Measurements from ENCODE around the gene BICDL2. TPM values are rescaled to one million over a fixed set of nuclear protein-coding genes. Genes with fewer than 3 reads are reported as not detected.
A peak's percentile ranks its signal among the peaks of the same experiment; 100 is the strongest.

The BICDL2 gene
- total RNA-seq, 4 donors from 2014 or later, result 58.4 to 77.6 (median 69.3) TPM

DNA sequence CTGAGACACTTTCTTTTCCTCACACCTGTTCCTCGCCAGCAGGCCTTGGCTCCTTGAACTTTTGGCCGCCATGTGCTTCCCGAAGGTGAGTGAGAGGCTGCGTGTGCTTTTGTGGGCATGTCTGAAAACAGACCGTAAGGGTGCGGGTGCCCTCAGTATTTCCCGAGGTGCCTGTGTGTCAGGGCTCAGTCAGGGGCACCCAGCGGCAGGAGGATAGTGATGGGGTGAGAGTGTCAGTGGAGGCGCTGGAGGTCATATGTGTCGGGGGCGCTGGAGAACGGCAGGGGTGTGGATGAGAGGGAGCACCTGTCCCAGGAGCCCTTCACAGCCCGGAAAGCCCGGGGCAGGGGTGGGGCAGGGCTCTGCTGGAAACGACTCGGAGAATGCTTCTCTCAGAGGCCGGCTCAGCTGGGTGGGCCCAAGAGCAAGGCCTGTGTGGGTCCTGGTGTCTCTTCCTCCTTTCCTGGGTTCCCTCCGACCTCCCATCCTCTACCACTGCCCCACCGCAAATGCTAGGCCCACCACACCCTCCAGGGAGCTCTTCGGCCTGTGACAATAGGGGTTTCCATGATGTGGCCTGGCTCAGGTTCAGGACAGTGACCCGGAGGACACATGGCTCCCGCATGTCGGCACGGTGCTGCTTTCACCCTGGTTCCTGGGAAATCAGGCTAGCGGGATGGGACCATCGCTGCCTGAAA is 29.1 kb upstream of the BICDL2 start:
- no peak for DNase-seq (ENCODE audit: low spot score in 2 of 2)
- no peaks in the 10 kb centered on the region for H3K27me3 ChIP-seq
- H3K36me3 ChIP-seq, result no peaks in the 10 kb centered on the region
- TF ChIP-seq POLR2AphosphoS5 (IDR thresholded peaks at IDR 0.05) (no peak), POLR2A (IDR thresholded peaks at IDR 0.05) (no peak), EP300 (IDR thresholded peaks at IDR 0.05) (no peak)
- TF ChIP-seq, protein P1, sequence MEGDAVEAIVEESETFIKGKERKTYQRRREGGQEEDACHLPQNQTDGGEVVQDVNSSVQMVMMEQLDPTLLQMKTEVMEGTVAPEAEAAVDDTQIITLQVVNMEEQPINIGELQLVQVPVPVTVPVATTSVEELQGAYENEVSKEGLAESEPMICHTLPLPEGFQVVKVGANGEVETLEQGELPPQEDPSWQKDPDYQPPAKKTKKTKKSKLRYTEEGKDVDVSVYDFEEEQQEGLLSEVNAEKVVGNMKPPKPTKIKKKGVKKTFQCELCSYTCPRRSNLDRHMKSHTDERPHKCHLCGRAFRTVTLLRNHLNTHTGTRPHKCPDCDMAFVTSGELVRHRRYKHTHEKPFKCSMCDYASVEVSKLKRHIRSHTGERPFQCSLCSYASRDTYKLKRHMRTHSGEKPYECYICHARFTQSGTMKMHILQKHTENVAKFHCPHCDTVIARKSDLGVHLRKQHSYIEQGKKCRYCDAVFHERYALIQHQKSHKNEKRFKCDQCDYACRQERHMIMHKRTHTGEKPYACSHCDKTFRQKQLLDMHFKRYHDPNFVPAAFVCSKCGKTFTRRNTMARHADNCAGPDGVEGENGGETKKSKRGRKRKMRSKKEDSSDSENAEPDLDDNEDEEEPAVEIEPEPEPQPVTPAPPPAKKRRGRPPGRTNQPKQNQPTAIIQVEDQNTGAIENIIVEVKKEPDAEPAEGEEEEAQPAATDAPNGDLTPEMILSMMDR (IDR thresholded peaks at IDR 0.05), result no peak
- H3K27ac ChIP-seq, result peak overlapping the region; percentile 41
- 53% methylated on average over 15 of the region's 26 CpGs for WGBS
- H3K9me3 ChIP-seq, result no peaks in the 10 kb centered on the region
- peaks cover 35% of the 10 kb centered on the region for H3K4me1 ChIP-seq
- peak overlapping the region; percentile 40 for H3K4me3 ChIP-seq

GRCh38 chr16:3065069-3065741 is 28.5 kb upstream of the BICDL2 start, which contains the start of gene IL32:
Gene IL32 (plus strand): TSS chr16:3065640. CDS start chr16:3065812, 172 bp downstream.
- no peaks in the 10 kb centered on the region for H3K36me3 ChIP-seq
- H3K4me1 ChIP-seq, result peaks cover 36% of the 10 kb centered on the region
- WGBS, result 43% methylated on average over 13 of the region's 13 CpGs
- peak within 1 kb of the TSS; percentile 41 for H3K27ac ChIP-seq
- H3K4me3 ChIP-seq, result peak within 1 kb of the TSS; percentile 40
- DNase-seq (ENCODE audit: low spot score in 2 of 2), result no peak
- TF ChIP-seq EP300 (IDR thresholded peaks at IDR 0.05) (no peak), POLR2A (IDR thresholded peaks at IDR 0.05) (no peak), POLR2AphosphoS5 (IDR thresholded peaks at IDR 0.05) (no peak)
- no peaks in the 10 kb centered on the region for H3K27me3 ChIP-seq
- no peaks in the 10 kb centered on the region for H3K9me3 ChIP-seq

- Histone ChIP-seq H3K27me3 (no peaks in the 10 kb centered on the region), H3K4me1 (peaks cover 45% of the 10 kb centered on the region), H3K27ac (no peak overlapping the region), H3K36me3 (no peaks in the 10 kb centered on the region), H3K9me3 (no peaks in the 10 kb centered on the region), H3K4me3 (no peak overlapping the region)
- DNase-seq (ENCODE audit: low spot score in 2 of 2), result no peak
- no peak for TF ChIP-seq EP300 (IDR thresholded peaks at IDR 0.05)
- TF ChIP-seq POLR2AphosphoS5 (IDR thresholded peaks at IDR 0.05), result no peak
- TF ChIP-seq, protein P1 (IDR thresholded peaks at IDR 0.05), result no peak
- TF ChIP-seq POLR2A (IDR thresholded peaks at IDR 0.05), result no peak
- 97% methylated on average over 8 of the region's 8 CpGs for WGBS
Observed at GRCh38 chr16:3063625-3064386, 27.1 kb upstream of the BICDL2 start.

DNA sequence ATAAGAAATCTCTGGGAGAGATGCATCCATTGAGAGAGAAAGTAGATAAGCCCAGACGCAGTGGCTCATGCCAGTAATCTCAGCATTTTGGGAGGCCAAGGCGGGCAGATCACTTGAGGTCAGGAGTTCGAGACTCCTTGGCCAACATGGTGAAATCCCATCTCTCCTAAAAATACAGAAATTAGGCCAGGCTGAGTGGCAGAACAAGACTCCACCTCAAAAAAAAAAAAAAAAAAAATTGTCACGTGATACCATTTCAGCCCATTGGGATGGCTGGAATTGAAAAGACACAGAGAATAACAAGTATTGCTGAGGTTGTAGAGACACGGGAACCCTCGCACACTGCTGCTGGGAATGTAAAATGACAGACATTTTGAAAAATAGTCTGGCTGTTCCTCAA is 25.8 kb upstream of the BICDL2 start:
- Histone ChIP-seq H3K9me3 (no peaks in the 10 kb centered on the region), H3K36me3 (no peaks in the 10 kb centered on the region), H3K27me3 (no peaks in the 10 kb centered on the region), H3K27ac (no peak overlapping the region), H3K4me3 (no peak overlapping the region), H3K4me1 (peaks cover 45% of the 10 kb centered on the region)
- TF ChIP-seq, protein P1 (IDR thresholded peaks at IDR 0.05), result no peak
- TF ChIP-seq POLR2AphosphoS5 (IDR thresholded peaks at IDR 0.05) (no peak), POLR2A (IDR thresholded peaks at IDR 0.05) (no peak), EP300 (IDR thresholded peaks at IDR 0.05) (no peak)
- 90% methylated on average over 6 of the region's 6 CpGs for whole genome bisulfite sequencing
- no peak for DNase-seq (ENCODE audit: low spot score in 2 of 2)

DNA sequence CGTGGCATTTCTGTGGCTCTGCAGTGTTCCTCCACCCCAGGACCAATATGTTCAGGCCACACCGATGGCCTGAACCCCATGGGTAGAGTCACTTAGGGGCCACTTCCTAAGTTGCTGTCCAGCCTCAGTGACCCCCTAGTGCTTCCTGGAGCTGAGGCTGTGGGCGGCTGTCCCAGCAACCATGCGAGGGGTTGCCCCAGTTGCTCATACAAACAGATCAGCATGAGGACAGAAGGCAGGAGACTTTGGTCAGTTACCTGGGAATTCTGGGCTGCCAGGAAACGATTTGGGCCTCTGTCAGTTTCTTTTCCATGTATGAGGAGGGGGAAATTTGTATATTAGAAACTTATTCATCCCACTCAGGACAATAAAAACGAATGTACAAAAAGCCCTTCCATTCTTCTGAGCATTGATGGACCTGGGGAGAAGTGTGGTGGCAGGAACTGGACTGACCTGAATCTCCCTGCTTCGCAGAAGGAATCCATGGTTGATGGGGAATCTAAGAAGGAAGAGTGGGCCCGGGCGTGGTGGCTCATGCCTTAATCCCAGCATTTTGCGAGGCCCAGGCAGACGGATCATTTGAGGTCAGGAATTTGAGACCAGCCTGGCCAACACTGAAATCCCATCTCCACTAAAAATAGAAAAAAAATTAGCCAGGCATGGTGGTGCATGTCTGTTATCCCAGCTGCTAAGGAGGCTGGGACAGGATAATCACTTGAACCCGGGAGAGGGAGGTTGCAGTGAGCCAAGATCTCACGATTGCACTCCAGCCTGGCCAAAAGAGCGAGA is 23.8 kb upstream of the BICDL2 start:
- H3K9me3 ChIP-seq, result no peaks in the 10 kb centered on the region
- no peak overlapping the region for H3K27ac ChIP-seq
- no peak for DNase-seq (ENCODE audit: low spot score in 2 of 2)
- TF ChIP-seq POLR2A (IDR thresholded peaks at IDR 0.05), result no peak
- TF ChIP-seq, protein P1 (IDR thresholded peaks at IDR 0.05), result no peak
- TF ChIP-seq POLR2AphosphoS5 (IDR thresholded peaks at IDR 0.05), result no peak
- TF ChIP-seq EP300 (IDR thresholded peaks at IDR 0.05), result no peak
- H3K4me3 ChIP-seq, result no peak overlapping the region
- peaks cover 30% of the 10 kb centered on the region for H3K4me1 ChIP-seq
- H3K27me3 ChIP-seq, result no peaks in the 10 kb centered on the region
- H3K36me3 ChIP-seq, result no peaks in the 10 kb centered on the region
- WGBS, result 78% methylated on average over 13 of the region's 14 CpGs

Data from suprapubic skin (tissue), 4 donors.